Cardiac fibroblast (primary cell): ENCODE data around the gene CCDC30.

Source experiments
- DNase-seq, 2 donors: peaks; one replicate each; pipeline versions ENCODE4 v3.0.0 to v3.0.0-alpha.2; 2010; ENCODE audit warnings: low read depth in 2 of 2
- H3K4me3 ChIP-seq, 2 donors: replicated peaks in 1 of 2; 1 replicate in 1 of 2; 2 replicates in 1 of 2; pipeline ENCODE4 v1.5.1; 2011; ENCODE audit warnings: low read depth in 2 of 2, low read length in 2 of 2, mild to moderate bottlenecking in 2 of 2, moderate library complexity in 1 of 2
- TF ChIP-seq, protein P1 (sequence below): IDR thresholded peaks from one replicate; pipeline ENCODE4 v1.5.1; 2011; ENCODE audit warnings: low read depth, mild to moderate bottlenecking, low read length, inconsistent platforms

The CCDC30 gene

DNA sequence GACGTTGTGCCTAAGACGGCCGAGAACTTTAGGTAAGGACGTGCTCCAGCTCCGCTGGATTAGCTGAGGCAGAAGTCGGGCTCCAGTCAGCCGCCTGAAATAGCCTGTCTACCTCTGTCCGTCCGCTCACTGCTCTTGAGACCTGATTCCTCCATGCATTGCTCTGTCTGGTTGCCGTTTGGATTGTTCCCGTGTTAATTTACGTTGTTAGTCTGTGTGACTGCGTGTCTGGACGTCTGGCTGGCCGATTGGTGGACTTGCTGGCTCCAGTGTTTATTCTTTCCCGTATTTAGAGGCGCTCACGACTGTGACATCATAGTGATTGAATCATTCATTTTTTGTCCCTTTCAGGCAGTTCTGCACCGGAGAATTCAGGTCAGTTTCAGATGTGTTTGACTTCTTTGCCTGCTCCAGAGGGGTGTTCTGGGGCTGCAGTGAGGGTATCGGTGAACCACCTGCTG lies 195.8 kb downstream of the CCDC30 start:
- DNase-seq: peak; percentile 7 to 36
- H3K4me3 ChIP-seq: peak overlapping the region; percentile 76 to 92
- TF ChIP-seq, protein P1, sequence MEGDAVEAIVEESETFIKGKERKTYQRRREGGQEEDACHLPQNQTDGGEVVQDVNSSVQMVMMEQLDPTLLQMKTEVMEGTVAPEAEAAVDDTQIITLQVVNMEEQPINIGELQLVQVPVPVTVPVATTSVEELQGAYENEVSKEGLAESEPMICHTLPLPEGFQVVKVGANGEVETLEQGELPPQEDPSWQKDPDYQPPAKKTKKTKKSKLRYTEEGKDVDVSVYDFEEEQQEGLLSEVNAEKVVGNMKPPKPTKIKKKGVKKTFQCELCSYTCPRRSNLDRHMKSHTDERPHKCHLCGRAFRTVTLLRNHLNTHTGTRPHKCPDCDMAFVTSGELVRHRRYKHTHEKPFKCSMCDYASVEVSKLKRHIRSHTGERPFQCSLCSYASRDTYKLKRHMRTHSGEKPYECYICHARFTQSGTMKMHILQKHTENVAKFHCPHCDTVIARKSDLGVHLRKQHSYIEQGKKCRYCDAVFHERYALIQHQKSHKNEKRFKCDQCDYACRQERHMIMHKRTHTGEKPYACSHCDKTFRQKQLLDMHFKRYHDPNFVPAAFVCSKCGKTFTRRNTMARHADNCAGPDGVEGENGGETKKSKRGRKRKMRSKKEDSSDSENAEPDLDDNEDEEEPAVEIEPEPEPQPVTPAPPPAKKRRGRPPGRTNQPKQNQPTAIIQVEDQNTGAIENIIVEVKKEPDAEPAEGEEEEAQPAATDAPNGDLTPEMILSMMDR: no peak

DNA sequence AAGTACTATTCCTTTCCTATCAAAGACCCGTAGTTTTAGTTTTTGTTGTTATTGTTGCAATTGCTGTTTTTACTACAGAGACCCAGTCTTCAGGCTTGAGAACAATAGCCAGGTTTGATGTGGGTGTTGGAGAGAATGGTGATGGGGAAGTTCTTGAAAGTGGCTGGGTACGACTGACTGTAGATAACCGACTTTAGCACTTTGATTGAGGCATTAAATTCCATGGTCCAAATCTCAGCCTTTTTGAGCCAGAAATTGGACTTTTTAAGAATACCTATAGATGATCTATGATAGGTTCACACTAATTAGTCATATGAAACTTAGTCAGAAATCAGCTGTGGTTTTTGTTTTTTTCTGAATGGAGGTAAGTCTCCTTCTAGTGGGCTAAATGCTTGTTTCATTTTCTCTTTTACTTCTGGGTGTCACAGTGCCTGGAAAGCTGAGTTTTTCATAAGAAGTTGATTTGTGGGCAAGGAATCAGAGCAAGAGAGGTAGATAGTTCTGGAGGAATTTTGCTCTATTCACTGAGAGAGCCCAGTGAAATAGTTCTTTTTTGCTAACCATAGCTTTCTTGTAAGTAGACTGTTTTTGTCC lies 197.9 kb downstream of the CCDC30 start:
- H3K4me3 ChIP-seq: no peak overlapping the region
- TF ChIP-seq, protein P1: no peak
- no peak for DNase-seq

DNA sequence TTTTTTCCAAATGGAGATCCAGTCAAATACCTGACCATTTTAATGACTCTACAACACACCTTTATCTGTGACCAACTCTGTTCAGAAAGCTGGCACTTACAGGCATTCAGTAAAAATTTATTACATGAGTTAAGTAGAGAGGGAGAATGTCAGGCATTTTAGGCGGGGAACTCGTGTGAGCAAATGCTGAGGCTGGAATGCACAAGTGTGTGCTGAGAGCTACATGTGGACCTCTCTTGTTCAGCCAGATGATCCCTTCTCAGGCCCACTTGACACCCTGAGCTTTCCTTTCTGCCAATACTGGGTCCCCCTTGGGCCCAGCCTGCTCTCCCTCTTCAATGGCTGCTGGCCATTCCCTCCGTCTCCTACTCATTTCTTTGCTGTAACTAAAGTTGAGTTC lies 206.8 kb downstream of the CCDC30 start:
- DNase-seq: no peak
- TF ChIP-seq, protein P1: no peak
- H3K4me3 ChIP-seq: no peak overlapping the region

DNA sequence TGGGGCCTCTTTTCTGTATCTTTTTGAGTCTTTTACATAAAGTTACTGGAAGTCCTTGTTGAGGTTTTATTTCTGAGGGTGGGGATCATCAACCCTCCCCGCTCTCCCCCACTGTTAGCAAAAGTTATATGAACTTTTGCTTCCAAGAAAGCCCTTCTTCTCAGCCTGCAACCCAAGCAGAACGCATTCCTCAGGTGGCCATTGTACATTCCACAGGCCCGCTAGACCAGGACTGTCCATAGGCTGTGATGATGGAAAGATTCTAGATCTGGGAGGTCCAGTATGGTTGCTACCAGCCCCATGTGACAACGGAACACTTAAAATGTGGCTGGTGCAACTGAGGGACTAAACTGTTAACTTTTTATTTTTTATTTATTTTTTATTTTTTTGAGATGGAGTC lies 207.3 kb downstream of the CCDC30 start:
- H3K4me3 ChIP-seq: no peak overlapping the region
- no peak for DNase-seq
- TF ChIP-seq, protein P1: no peak

DNA sequence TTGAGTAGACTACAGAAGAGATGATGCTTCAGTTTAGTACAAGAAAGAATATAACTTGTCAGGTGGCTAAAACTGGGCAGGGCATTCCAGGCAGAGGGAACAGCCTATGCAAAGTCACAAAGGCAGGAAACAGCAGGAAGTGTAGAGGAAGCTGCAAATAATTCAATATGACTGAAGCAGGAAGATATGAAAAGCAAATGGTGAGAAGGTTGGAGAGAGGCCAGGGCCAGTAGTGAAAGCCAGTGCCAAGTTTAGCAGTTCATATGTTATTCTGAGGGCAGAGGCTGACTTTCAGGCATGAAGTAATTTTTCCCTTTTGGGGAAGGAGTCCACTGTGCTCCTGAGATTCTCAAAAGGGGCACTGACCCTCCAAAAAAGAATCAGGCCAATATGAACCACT lies 211.1 kb downstream of the CCDC30 start:
- no peak overlapping the region for H3K4me3 ChIP-seq
- peak in 1 of 2 donors; percentile 61 for DNase-seq
- TF ChIP-seq, protein P1: no peak

DNA sequence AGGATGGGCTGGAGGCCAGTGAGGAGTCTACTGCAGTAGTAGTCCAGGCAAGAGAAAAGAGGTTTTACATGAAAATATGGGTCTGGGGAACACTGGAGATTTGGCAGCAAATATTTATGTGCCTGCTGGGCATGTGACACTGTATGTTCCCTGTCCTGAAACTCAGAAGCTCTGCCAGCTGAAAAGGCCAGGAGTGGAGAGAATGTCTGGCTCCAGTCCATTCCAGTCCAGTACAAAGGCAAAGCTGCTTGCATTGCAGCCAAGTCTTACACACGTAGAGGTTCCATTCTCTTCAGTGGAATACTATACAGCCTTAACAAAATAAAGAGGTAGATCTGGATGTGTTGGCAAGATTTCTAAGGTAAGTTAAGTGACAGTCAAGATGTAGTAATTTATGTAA lies 211.6 kb downstream of the CCDC30 start:
- peak in 1 of 2 donors; percentile 14 for DNase-seq
- TF ChIP-seq, protein P1: no peak

DNA sequence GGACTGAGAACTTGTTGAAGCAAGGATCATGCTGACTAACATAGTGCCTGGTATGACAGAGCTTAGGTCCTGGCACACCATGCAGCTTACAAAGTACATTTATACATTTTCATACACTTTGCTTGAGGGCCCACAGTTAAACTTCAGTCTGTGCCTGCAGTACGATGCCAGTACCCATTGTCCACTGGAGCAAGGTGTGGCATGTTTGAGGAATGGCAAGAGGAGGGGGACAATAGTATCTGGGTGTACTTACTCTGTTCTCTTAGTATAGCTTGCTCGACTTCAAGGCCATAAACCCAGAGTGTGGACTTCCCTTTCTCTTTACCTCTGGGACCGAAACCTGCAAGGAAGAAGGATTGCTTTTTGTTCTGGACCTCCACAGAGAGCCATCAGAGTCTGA lies 212.4 kb downstream of the CCDC30 start:
- TF ChIP-seq, protein P1: no peak
- DNase-seq: no peak
- no peak overlapping the region for H3K4me3 ChIP-seq

More for the DNA sequence above, 211.6 kb downstream of the CCDC30 start:
- H3K4me3 ChIP-seq: no peak overlapping the region
